Lung (tissue), 12 donors: ENCODE measurements around the gene MTG1. TPM values are rescaled to one million over a fixed set of nuclear protein-coding genes. Genes with fewer than 3 reads are reported as not detected.
"Not testable (repeated sequence)": the region's sequence is repeated elsewhere in the genome, so short reads cannot be mapped to it uniquely, and the experiment has no call there.

Experiments
- ATAC-seq: fragments of 200-7000 bp; cut with Tn5 transposase; one replicate; pipeline ENCODE4 v1.9.1; 2020; ENCODE audit warnings: moderate number of reproducible peaks; ENCODE audit not compliant: insufficient read depth, low FRiP score
- DNase-seq, 3 donors: peaks; one replicate each; pipeline ENCODE4 v3.0.0-alpha.2; 2013 to 2017
- H3K27ac ChIP-seq, 2 donors: one replicate each; pipeline ENCODE4 v1.5.1; 2013; ENCODE audit warnings: mild to moderate bottlenecking in 2 of 2, moderate library complexity in 2 of 2, control low read depth in 1 of 2, inconsistent platforms in 1 of 2, low read depth in 1 of 2, low read length in 1 of 2
- H3K27me3 ChIP-seq, 3 donors: one replicate each; pipeline ENCODE4 v1.5.1; 2013; ENCODE audit warnings: low read length in 2 of 3; ENCODE audit not compliant: control insufficient read depth in 3 of 3, insufficient read depth in 3 of 3
- H3K36me3 ChIP-seq, 4 donors: one replicate each; pipeline ENCODE4 v1.5.1; 2013; ENCODE audit warnings: low read length in 4 of 4, mild to moderate bottlenecking in 1 of 4, moderate library complexity in 1 of 4; ENCODE audit not compliant: control insufficient read depth in 4 of 4, insufficient read depth in 4 of 4
- H3K4me1 ChIP-seq, 5 donors: one replicate each; pipeline ENCODE4 v1.5.1; 2013; ENCODE audit warnings: low read length in 5 of 5, mild to moderate bottlenecking in 2 of 5, moderate library complexity in 1 of 5; ENCODE audit not compliant: control insufficient read depth in 5 of 5, insufficient read depth in 5 of 5
- H3K4me3 ChIP-seq: one replicate; pipeline ENCODE4 v1.5.1; 2013; ENCODE audit warnings: mild to moderate bottlenecking, control low read depth, moderate library complexity
- H3K9ac ChIP-seq, 2 donors: one replicate each; pipeline ENCODE4 v1.5.1; 2013; ENCODE audit warnings: low read length in 2 of 2, control low read depth in 1 of 2; ENCODE audit not compliant: insufficient read depth in 1 of 2
- H3K9me3 ChIP-seq, 4 donors: one replicate each; pipeline ENCODE4 v1.5.1; 2013; ENCODE audit warnings: low read length in 3 of 4, mild to moderate bottlenecking in 1 of 4, moderate library complexity in 1 of 4; ENCODE audit not compliant: control insufficient read depth in 4 of 4, insufficient read depth in 3 of 4
- CTCF ChIP-seq: IDR thresholded peaks from 2 replicates; pipeline ENCODE4 v1.5.1; 2012; ENCODE audit warnings: mild to moderate bottlenecking; ENCODE audit errors: control extremely low read depth, extremely low read depth
- WGBS, 2 donors: extraction: QIAGEN DNeasy Blood & Tissue Kit; methylation state at CpG; one replicate each; pipeline ENCODE4 v1.1.7; 2013; 5-methylcytosine and 5-hydroxymethylcytosine counted together
- polyA plus RNA-seq, 2 donors: library from polyadenylated mRNA; stranded (reverse); fragments of 200-250 nt; gene quantifications; one replicate each; pipeline ENCODE4 v1.2.1, GENCODE V29; 2013
- total RNA-seq, 2 donors: library from RNA; depleted of rRNA in 1 of 2; stranded (reverse); fragments of >200 nt in 1 of 2; gene quantifications; one replicate each; pipeline ENCODE4 v1.2.1, GENCODE V29; 2014 to 2021
- donor health status: control.
- donor health status: control.
- donor health status: Bipolar disorder and iron deficiency.
- donor health status: healthy.
- donor health status: DM: yes; HTN: yes; CAD: no.

MTG1 gene
- total and polyA plus RNA-seq, 4 donors, result 36.4 to 51.8 (median 44.5) TPM

GRCh38 chr10:133405844-133406527 is 12.0 kb downstream of the MTG1 start:
- no peak for ATAC-seq
- no peak for DNase-seq
- H3K9ac ChIP-seq, result no peak overlapping the region
- TF ChIP-seq CTCF, result no peak
- 87 to 94% methylated on average over 8 of the region's 8 CpGs for WGBS, 2 donors
- H3K9me3 ChIP-seq, result peaks cover 0 to 5% (median 3%) of the 10 kb centered on the region in 4 donors
- H3K36me3 ChIP-seq, result peaks cover 17 to 81% (median 40%) of the 10 kb centered on the region in 4 donors
- H3K27me3 ChIP-seq, result no peaks in the 10 kb centered on the region
- H3K4me1 ChIP-seq, result no peaks in the 10 kb centered on the region
- H3K4me3 ChIP-seq, result no peak overlapping the region
- no peak overlapping the region for H3K27ac ChIP-seq

GRCh38 chr10:133411523-133412380 is 17.8 kb downstream of the MTG1 start:
- DNase-seq (no peak), ATAC-seq (no peak)
- Histone ChIP-seq H3K36me3 (peaks cover 8 to 69% (median 43%) of the 10 kb centered on the region in 4 donors), H3K9ac (no peak overlapping the region), H3K9me3 (peaks cover 2 to 16% (median 6%) of the 10 kb centered on the region in 4 donors), H3K4me3 (no peak overlapping the region), H3K27ac (no peak overlapping the region), H3K27me3 (no peaks in the 10 kb centered on the region), H3K4me1 (no peaks in the 10 kb centered on the region)
- 97 to 99% methylated on average over 7 of the region's 7 CpGs for WGBS, 2 donors
- TF ChIP-seq CTCF, result no peak

- no peak for TF ChIP-seq CTCF
- H3K9ac ChIP-seq, result no peak overlapping the region
- no peak overlapping the region for H3K27ac ChIP-seq
- no peaks in the 10 kb centered on the region for H3K4me1 ChIP-seq
- ATAC-seq, result no peak
- no peaks in the 10 kb centered on the region for H3K27me3 ChIP-seq
- peaks cover 2 to 16% (median 6%) of the 10 kb centered on the region in 4 donors for H3K9me3 ChIP-seq
- peaks cover 8 to 63% (median 39%) of the 10 kb centered on the region in 4 donors for H3K36me3 ChIP-seq
- no peak for DNase-seq
- H3K4me3 ChIP-seq, result no peak overlapping the region
Measured at GRCh38 chr10:133412381-133412711, 18.4 kb downstream of the MTG1 start.

- Histone ChIP-seq H3K36me3 (peaks cover 14 to 49% (median 32%) of the 10 kb centered on the region in 4 donors), H3K9me3 (peaks cover 2 to 16% (median 3%) of the 10 kb centered on the region in 4 donors)
- not testable (repeated sequence) for H3K4me1 ChIP-seq, H3K9ac ChIP-seq, ATAC-seq, H3K4me3 ChIP-seq, H3K27me3 ChIP-seq, DNase-seq, H3K27ac ChIP-seq
- WGBS, 2 donors, result 96 to 98% methylated on average over 20 to 22 of the region's 23 CpGs
Measured at GRCh38 chr10:133414401-133414800, 20.4 kb downstream of the MTG1 start.
